GM18868 (cell line): ENCODE data around the gene ZMYND10.
"Not testable (repeated sequence)": the region's sequence is repeated elsewhere in the genome, so short reads cannot be mapped to it uniquely, and the experiment has no call there.

Experiments
- ATAC-seq: cut with Tn5 transposase; IDR thresholded peaks from one replicate; pipeline ENCODE4 v1.9.1; 2021; ENCODE audit warnings: mild to moderate bottlenecking, moderate library complexity; ENCODE audit not compliant: unreplicated experiment

Gene ZMYND10

GRCh38 chr3:50312041-50312440, 33.5 kb downstream of the ZMYND10 start:
- not testable (repeated sequence) for ATAC-seq

GRCh38 chr3:50304601-50305000, 40.9 kb downstream of the ZMYND10 start:
- ATAC-seq, result no peak

- ATAC-seq, result no peak
These were observed 42.3 kb downstream of the ZMYND10 start, which contains the start of gene HYAL1 for GRCh38 chr3:50303013-50303815. Gene HYAL1, minus strand, starts transcription at chr3:50303574. Its CDS starts 618 bp downstream, at chr3:50302956.

- no peak for ATAC-seq
These were observed 43.2 kb downstream of the ZMYND10 start for GRCh38 chr3:50302095-50303012.

GRCh38 chr3:50300681-50301254, 44.8 kb downstream of the ZMYND10 start:
- ATAC-seq, result no peak

- no peak for ATAC-seq
These were observed 45.4 kb downstream of the ZMYND10 start for GRCh38 chr3:50299929-50300680.

- ATAC-seq, result no peak
These were observed 45.9 kb downstream of the ZMYND10 start for GRCh38 chr3:50299638-50299928.

- peak; percentile 85 for ATAC-seq
These were observed 46.5 kb downstream of the ZMYND10 start, which contains the start of the genes HYAL3 and NAA80 for GRCh38 chr3:50298836-50299637. Gene HYAL3, minus strand, starts transcription at chr3:50299405. Its CDS starts 3,803 bp downstream, at chr3:50295602. Gene NAA80, minus strand, starts transcription at chr3:50299405. Its CDS starts 1,942 bp downstream, at chr3:50297463.

- ATAC-seq, result no peak
These were observed 47.4 kb downstream of the ZMYND10 start for GRCh38 chr3:50297896-50298725.

GRCh38 chr3:50297384-50297775, 48.2 kb downstream of the ZMYND10 start:
- ATAC-seq, result no peak

- ATAC-seq, result no peak
These were observed 48.7 kb downstream of the ZMYND10 start for GRCh38 chr3:50296721-50297383.

GRCh38 chr3:50295553-50296431, 49.7 kb downstream of the ZMYND10 start:
- ATAC-seq, result no peak

- ATAC-seq, result no peak
These were observed 50.8 kb downstream of the ZMYND10 start for GRCh38 chr3:50294492-50295403.

GRCh38 chr3:50294089-50294488, 51.4 kb downstream of the ZMYND10 start:
- ATAC-seq, result no peak

GRCh38 chr3:50293079-50293801, 52.3 kb downstream of the ZMYND10 start:
- ATAC-seq, result no peak
